Spleen (tissue), 7 donors: ENCODE measurements around the gene CDH13.

Source experiments
- POLR2A ChIP-seq, 3 donors: fragments of 450-650 bp; IDR thresholded peaks; one replicate each; pipeline ENCODE4 v1.5.1; 2017; ENCODE audit warnings: antibody characterized with exemption in 3 of 3, mild to moderate bottlenecking in 1 of 3
- TF ChIP-seq, protein P1 (sequence below), 11 experiments: fragments of 200-600 bp in 7 of 11; fragments of 450-650 bp in 4 of 11; sonication (generic) in 4 of 11; IDR thresholded peaks in 8 of 11; conservative IDR thresholded peaks in 3 of 11; 1 replicate in 7 of 11; 2 replicates in 4 of 11; pipeline versions ENCODE4 v1.4.0 to v1.8.0; 2016 to 2021; ENCODE audit warnings: antibody characterized with exemption in 11 of 11, inconsistent platforms in 4 of 11, mild to moderate bottlenecking in 1 of 11
- donor health status: DM: no; HTN: no; CAD: no; lungs with moderate emphysema.
- donor health status: DM: no; HTN: no; CAD: no.
- donor health status: DM: no; HTN: no; CAD: no.

DNA sequence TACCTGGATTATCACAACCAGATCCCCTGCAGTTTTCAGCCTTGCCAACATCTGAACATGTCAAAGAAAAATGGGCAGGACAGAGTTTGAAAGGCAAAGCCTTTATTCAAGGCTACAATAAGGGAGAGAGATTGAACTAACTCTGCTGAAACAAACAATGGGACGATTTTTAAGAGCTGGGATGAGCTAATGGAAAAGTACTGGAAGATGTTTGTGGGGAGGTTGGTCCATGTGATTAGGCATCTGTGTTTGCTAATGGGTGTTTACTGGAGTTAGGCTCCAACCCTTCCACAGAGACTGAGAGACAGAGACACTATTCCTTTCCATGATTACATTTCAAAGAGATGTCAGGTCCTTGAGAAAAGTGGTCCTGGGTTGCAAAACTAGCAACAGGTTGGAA, 1146.0 kb downstream of the CDH13 start:
- TF ChIP-seq, protein P1, sequence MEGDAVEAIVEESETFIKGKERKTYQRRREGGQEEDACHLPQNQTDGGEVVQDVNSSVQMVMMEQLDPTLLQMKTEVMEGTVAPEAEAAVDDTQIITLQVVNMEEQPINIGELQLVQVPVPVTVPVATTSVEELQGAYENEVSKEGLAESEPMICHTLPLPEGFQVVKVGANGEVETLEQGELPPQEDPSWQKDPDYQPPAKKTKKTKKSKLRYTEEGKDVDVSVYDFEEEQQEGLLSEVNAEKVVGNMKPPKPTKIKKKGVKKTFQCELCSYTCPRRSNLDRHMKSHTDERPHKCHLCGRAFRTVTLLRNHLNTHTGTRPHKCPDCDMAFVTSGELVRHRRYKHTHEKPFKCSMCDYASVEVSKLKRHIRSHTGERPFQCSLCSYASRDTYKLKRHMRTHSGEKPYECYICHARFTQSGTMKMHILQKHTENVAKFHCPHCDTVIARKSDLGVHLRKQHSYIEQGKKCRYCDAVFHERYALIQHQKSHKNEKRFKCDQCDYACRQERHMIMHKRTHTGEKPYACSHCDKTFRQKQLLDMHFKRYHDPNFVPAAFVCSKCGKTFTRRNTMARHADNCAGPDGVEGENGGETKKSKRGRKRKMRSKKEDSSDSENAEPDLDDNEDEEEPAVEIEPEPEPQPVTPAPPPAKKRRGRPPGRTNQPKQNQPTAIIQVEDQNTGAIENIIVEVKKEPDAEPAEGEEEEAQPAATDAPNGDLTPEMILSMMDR (IDR thresholded peaks at IDR 0.05 in 8 of 11, conservative IDR thresholded peaks at IDR 0.05 in 3 of 11), result no peak
- no peak for TF ChIP-seq POLR2A (IDR thresholded peaks at IDR 0.05)
